Activated naive CD4-positive, alpha-beta T cell (primary cell): Measurements from ENCODE around the gene CSF3.
"Not testable (repeated sequence)": the region's sequence is repeated elsewhere in the genome, so short reads cannot be mapped to it uniquely, and the experiment has no call there.

Experiments used
- DNase-seq, 4 experiments: peaks; one replicate each; lab custom pipeline; 2025; lab: John Stamatoyannopoulos, UW

The CSF3 gene

DNA sequence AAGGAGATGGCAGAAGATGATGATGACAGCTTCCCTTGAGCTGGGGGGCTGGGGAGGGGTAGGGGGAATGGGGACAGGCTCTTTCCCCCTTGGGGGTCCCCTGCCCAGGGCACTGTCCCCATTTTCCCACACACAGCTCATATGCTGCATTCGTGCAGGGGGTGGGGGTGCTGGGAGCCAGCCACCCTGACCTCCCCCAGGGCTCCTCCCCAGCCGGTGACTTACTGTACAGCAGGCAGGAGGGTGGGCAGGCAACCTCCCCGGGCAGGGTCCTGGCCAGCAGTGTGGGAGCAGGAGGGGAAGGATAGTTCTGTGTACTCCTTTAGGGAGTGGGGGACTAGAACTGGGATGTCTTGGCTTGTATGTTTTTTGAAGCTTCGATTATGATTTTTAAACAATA, 17.7 kb upstream of the CSF3 start:
- DNase-seq: no peak

DNA sequence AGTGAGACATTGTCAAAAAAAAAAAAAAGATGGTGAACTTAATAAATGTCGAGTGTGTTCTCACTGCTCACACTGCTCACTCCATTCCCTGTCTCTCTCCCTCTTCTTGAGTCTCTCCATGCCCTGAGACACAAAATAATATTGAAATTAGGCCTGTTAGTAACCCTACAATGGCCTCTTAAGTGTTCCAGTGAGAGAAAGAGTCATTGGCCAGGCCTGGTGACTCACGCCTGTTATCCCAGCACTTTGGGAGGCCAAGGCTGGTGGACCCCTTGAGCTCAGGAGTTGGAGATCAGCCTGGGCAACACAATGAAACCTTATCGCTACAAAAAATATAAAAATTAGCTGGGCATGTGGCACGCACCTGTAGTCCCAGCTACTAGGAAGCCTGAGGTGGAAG, 16.2 kb upstream of the CSF3 start:
- DNase-seq: no peak

GRCh38 chr17:40000161-40000560, 15.1 kb upstream of the CSF3 start:
- DNase-seq: no peak

DNA sequence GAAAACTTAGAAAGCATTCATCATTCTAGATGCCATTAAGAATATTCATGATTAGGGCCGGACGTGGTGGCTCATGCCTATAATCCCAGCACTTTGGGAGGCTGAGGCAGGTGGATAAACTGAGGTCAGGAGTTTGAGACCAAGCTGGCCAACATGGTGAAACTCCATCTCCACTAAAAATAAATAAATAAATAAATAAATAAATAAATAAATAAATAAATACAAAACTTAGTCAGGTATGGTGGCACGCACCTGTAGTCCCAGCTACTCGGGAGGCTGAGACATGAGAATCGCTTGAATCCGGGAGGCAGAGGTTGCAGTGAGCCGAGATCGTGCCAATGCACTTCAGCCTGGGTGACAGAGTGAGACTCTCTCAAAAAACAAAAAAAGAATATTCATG, 13.9 kb upstream of the CSF3 start:
- DNase-seq: not testable (repeated sequence)

DNA sequence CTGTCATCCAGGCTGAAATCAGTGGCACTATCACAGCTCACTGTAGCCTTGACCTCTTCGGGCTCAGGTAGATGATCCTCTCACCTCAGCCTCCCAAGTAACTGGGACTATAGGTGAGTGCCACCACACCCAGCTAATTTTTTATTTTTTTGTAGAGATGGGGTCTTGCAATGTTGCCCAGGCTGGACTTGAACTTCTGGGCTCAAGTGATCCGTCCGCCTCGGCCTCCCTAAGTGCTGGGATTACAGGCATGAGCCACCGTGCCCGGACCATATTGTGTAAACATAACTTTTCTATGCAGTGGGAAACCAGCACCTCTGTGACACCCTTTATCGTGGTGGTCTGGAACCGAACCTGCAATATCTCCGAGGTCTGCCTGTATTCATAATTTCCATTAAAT, 11.2 kb upstream of the CSF3 start:
- DNase-seq: no peak

- DNase-seq: no peak
Observed at GRCh38 chr17:40004712-40005111, 10.5 kb upstream of the CSF3 start.

DNA sequence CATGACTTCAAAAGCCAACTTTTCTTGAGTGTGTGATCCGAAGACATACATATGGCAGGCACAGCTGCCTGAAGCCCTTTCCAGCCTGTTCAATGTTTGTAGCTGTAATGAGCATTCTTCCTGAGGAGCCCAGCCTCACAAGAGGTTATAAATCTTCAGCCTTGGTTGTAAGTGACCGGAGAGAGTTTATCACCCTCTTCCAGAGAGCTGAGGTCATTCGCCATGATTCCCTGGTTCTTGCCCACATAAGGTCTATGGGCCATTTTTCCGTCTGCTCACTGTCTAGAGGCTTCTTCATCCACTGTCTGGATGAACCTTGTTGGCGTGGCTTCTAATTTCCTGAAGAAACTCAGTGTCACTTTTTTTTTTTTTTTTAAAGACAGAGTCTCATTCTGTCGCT, 9.7 kb upstream of the CSF3 start:
- DNase-seq: no peak

DNA sequence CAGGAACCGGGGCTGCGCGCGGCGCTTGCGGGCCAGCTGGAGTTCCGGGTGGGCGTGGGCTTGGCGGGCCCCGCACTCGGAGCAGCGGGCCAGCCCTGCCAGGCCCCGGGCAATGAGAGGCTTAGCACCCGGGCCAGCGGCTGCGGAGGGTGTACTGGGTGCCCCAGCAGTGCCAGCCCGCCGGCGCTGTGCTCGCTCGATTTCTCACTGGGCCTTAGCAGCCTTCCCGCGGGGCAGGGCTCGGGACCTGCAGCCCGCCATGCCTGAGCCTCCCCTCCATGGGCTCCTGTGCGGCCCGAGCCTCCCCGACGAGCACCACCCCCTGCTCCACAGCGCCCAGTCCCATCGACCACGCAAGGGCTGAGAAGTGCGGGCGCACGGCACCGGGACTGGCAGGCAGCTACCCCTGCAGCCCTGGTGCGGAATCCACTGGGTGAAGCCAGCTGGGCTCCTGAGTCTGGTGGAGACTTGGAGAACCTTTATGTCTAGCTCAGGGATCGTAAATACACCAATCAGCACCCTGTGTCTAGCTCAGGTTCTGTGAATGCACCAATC, 4.2 kb upstream of the CSF3 start:
- not testable (repeated sequence) for DNase-seq

DNA sequence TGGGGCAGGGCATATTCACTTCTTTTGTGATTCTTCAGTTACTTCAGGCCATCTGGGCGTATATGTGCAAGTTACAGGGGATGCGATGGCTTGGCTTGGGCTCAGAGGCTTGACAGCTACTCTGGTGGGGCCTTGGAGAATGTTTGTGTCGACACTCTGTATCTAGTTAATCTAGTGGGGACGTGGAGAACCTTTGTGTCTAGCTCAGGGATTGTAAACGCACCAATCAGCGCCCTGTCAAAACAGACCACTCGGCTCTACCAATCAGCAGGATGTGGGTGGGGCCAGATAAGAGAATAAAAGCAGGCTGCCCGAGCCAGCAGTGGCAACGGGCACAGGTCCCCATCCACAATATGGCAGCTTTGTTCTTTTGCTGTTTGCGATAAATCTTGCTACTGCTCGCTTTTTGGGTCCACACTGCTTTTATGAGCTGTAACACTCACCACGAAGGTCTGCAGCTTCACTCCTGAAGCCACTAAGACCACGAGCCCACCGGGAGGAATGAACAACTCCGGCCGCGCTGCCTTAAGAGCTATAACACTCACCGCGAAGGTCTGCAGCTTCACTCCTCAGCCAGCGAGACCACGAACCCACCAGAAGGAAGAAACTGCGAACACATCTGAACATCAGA, 3.1 kb upstream of the CSF3 start:
- DNase-seq: not testable (repeated sequence)

GRCh38 chr17:40014375-40014980, 762 bp upstream of the CSF3 start:
- no peak for DNase-seq

- no peak for DNase-seq
Observed at GRCh38 chr17:40015998-40016985, 1.1 kb downstream of the CSF3 start.

DNA sequence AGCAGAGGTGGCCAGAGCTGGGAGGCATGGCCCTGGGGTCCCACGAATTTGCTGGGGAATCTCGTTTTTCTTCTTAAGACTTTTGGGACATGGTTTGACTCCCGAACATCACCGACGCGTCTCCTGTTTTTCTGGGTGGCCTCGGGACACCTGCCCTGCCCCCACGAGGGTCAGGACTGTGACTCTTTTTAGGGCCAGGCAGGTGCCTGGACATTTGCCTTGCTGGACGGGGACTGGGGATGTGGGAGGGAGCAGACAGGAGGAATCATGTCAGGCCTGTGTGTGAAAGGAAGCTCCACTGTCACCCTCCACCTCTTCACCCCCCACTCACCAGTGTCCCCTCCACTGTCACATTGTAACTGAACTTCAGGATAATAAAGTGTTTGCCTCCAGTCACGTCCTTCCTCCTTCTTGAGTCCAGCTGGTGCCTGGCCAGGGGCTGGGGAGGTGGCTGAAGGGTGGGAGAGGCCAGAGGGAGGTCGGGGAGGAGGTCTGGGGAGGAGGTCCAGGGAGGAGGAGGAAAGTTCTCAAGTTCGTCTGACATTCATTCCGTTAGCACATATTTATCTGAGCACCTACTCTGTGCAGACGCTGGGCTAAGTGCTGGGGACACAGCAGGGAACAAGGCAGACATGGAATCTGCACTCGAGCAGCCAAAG, 2.3 kb downstream of the CSF3 start:
- DNase-seq: no peak

GRCh38 chr17:40018211-40019121, 3.2 kb downstream of the CSF3 start:
- DNase-seq: no peak

DNA sequence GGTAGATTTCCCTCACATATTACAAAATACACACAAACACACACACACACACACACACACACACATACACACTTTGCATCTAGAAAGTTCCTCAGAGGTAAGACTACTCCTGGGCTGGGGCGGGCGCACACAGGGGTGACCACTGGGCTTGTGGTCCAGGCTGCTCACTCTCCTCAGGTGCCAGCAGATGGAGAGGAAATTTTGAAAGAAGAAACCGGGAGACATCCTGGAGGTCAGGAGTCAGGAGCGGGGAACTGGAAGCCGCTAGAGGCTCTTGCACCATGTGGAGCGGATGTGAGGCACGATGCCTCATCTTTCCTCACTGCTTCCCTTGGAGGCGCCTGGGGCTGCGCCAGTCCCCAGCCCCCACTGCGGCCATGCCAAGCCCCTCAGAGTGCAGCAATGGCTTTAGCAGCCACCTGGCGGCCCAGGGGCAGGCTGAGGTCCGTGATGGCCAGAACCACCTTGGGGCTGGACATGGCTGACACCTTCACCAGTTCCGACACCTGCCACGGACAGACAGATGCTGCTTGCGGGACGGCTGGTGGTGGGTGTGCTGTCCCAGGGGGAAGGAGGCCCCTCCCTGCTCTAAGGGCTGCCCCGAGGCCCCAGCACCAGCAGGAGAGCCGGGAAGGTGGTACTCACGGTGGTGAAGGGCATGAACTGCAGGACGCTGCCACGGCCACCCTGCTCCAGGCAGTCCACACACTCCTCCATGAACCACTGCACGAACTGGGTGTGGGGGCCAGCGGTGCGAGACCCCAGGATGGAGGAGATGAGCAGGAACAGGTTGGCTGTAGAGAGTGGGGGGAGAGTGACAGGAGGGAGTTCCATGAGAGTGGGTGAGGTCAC, 4.1 kb downstream of the CSF3 start:
- DNase-seq: no peak

GRCh38 chr17:40020146-40020545, 4.9 kb downstream of the CSF3 start:
- DNase-seq: no peak

- no peak for DNase-seq
Observed at GRCh38 chr17:40021451-40021971, 6.3 kb downstream of the CSF3 start.

- no peak for DNase-seq
Observed at GRCh38 chr17:40022497-40022896, 7.3 kb downstream of the CSF3 start.

- no peak for DNase-seq
Observed at GRCh38 chr17:40022961-40023541, 7.8 kb downstream of the CSF3 start.

- DNase-seq: no peak
Observed at GRCh38 chr17:40023590-40024292, 8.5 kb downstream of the CSF3 start.
